ENCODE results near the gene TMCC2. TPM values are rescaled to one million over a fixed set of nuclear protein-coding genes. Genes with fewer than 3 reads are reported as not detected.

TMCC2 gene
- total RNA-seq, 1 experiment from 2014 or later = 3.1 TPM

GRCh38 chr1:205258719-205259118 lies 31.0 kb downstream of the TMCC2 start:
- DNase-seq (ENCODE audit: low read depth, low spot score) (no peak), ATAC-seq (no peak)
- in situ Hi-C loops (cut with HindIII; ENCODE audit: low pct_unique_long_range_greater_than_20kb, low sequenced_read_pairs) = no loop called here
- no peak overlapping the region for H3K4me3 ChIP-seq (ENCODE audit: low read depth in 2 of 2, low read length in 2 of 2)
- peaks cover 4% of the 10 kb centered on the region for H3K4me1 ChIP-seq (ENCODE audit: control insufficient read depth, insufficient read depth, low read length)
- H3K9me3 ChIP-seq (ENCODE audit: control insufficient read depth, insufficient read depth, low read depth, low read length) = no peaks in the 10 kb centered on the region
- no peak overlapping the region for H3K27ac ChIP-seq (ENCODE audit: low read length)
- intact Hi-C loops (cut with micrococcal nuclease; ENCODE audit: unreplicated experiment) = loop anchor here (5.0 to 10.0 kb wide), 3 partner anchors 134 to 274 kb away; partner anchors contain the start of gene RBBP5
- TF ChIP-seq SIN3A (IDR thresholded peaks at IDR 0.05; ENCODE audit: borderline replicate concordance, insufficient read depth, low read depth, low read length) = no peak
- TF ChIP-seq POLR2AphosphoS5 (IDR thresholded peaks at IDR 0.05; ENCODE audit: low read depth, low read length) = no peak
- TF ChIP-seq REST (IDR thresholded peaks at IDR 0.05; ENCODE audit: insufficient read depth in 1 of 2, low read depth in 2 of 2, low read length in 1 of 2) = no peak
- no peak for TF ChIP-seq CTCF (IDR thresholded peaks at IDR 0.05)
- TF ChIP-seq TCF7L2 (IDR thresholded peaks at IDR 0.05; ENCODE audit: low read depth, low read length) = no peak
- BruUV-seq (replicated peaks) = no TSS peak
- ChIA-PET POLR2A (interaction anchor here (0.8 kb wide), 1 partner anchor 274 kb away, joined by 4 read pairs; no protein-coding TSS in a partner anchor), CTCF (interaction anchor here (0.7 to 1.4 kb wide), 4 partner anchors 15 to 197 kb away, joined by 3 to 5 read pairs (median 4); no protein-coding TSS in a partner anchor)
- no peaks in the 10 kb centered on the region for H3K27me3 ChIP-seq (ENCODE audit: control insufficient read depth, insufficient read depth, low read length)
- H3K36me3 ChIP-seq (ENCODE audit: control insufficient read depth, insufficient read depth, low read length) = no peaks in the 10 kb centered on the region

- Histone ChIP-seq H3K4me1 (ENCODE audit: control insufficient read depth, insufficient read depth, low read length) (peaks cover 4% of the 10 kb centered on the region), H3K36me3 (ENCODE audit: control insufficient read depth, insufficient read depth, low read length) (no peaks in the 10 kb centered on the region), H3K4me3 (ENCODE audit: low read depth in 2 of 2, low read length in 2 of 2) (no peak overlapping the region), H3K27me3 (ENCODE audit: control insufficient read depth, insufficient read depth, low read length) (no peaks in the 10 kb centered on the region), H3K27ac (ENCODE audit: low read length) (peak overlapping the region; percentile 41; the same call in 1 of the 2 replicates), H3K9me3 (ENCODE audit: control insufficient read depth, insufficient read depth, low read depth, low read length) (no peaks in the 10 kb centered on the region)
- ChIA-PET CTCF (interaction anchor here (1.3 to 1.5 kb wide), 3 partner anchors 14 to 198 kb away, joined by 3 to 4 read pairs (median 3); no protein-coding TSS in a partner anchor), POLR2A (no interaction called here)
- in situ Hi-C loops (cut with HindIII; ENCODE audit: low pct_unique_long_range_greater_than_20kb, low sequenced_read_pairs) (no loop called here), intact Hi-C loops (cut with micrococcal nuclease; ENCODE audit: unreplicated experiment) (loop anchor here (5.0 to 10.0 kb wide), 3 partner anchors 135 to 275 kb away; partner anchors contain the start of gene RBBP5)
- TF ChIP-seq TCF7L2 (IDR thresholded peaks at IDR 0.05; ENCODE audit: low read depth, low read length) = no peak
- TF ChIP-seq SIN3A (IDR thresholded peaks at IDR 0.05; ENCODE audit: borderline replicate concordance, insufficient read depth, low read depth, low read length) = no peak
- TF ChIP-seq CTCF (IDR thresholded peaks at IDR 0.05) = no peak
- TF ChIP-seq POLR2AphosphoS5 (IDR thresholded peaks at IDR 0.05; ENCODE audit: low read depth, low read length) = no peak
- no peak for TF ChIP-seq REST (IDR thresholded peaks at IDR 0.05; ENCODE audit: insufficient read depth in 1 of 2, low read depth in 2 of 2, low read length in 1 of 2)
- DNase-seq (ENCODE audit: low read depth, low spot score) (no peak), ATAC-seq (no peak)
- no TSS peak for BruUV-seq (replicated peaks)
These were observed 31.6 kb downstream of the TMCC2 start for GRCh38 chr1:205259324-205259832.
